SK-N-SH treated with all-trans-retinoic acid at 6 μM for 48 hours (cell line): ENCODE results near the gene ARFGAP3.
A peak's percentile ranks its signal among the peaks of the same experiment; 100 is the strongest.

ENCODE experiments used
- ATAC-seq: fragments of 200-7000 bp; cut with Tn5 transposase; 3 replicates; pipeline ENCODE4 v1.9.1; 2020; ENCODE audit warnings: mild to moderate bottlenecking, moderate library complexity
- ARNTL ChIP-seq: fragments of 450-650 bp; formaldehyde crosslinking; IDR thresholded peaks from 2 replicates; pipeline ENCODE4 v1.5.0; 2020; ENCODE audit warnings: low read depth, mild to moderate bottlenecking, moderate library complexity, borderline replicate concordance
- BACH2 ChIP-seq: fragments of 250-450 bp; sonication (Bioruptor Pico); IDR thresholded peaks from 2 replicates; pipeline ENCODE4 v1.9.0; 2021; ENCODE audit warnings: mild to moderate bottlenecking, borderline replicate concordance
- ESRRG ChIP-seq: fragments of 250-450 bp; sonication (Bioruptor Pico); IDR thresholded peaks from 2 replicates; pipeline ENCODE4 v1.6.1; 2021; ENCODE audit warnings: mild to moderate bottlenecking
- GLIS3 ChIP-seq: fragments of 250-450 bp; sonication (Bioruptor Pico); IDR thresholded peaks from 2 replicates; pipeline ENCODE4 v1.5.0; 2020; ENCODE audit warnings: mild to moderate bottlenecking, moderate library complexity
- ISL1 ChIP-seq: fragments of 250-450 bp; sonication (Bioruptor Pico); IDR thresholded peaks from 2 replicates; pipeline ENCODE4 v2.1.2; 2022; ENCODE audit warnings: mild to moderate bottlenecking, moderate library complexity
- PPARA ChIP-seq: fragments of 250-450 bp; sonication (Bioruptor Pico); IDR thresholded peaks from 2 replicates; pipeline ENCODE4 v1.5.0; 2020; ENCODE audit warnings: mild to moderate bottlenecking, borderline replicate concordance
- SNAI2 ChIP-seq: fragments of 250-450 bp; sonication (Bioruptor Pico); IDR thresholded peaks from 2 replicates; pipeline ENCODE4 v1.5.0; 2020; ENCODE audit warnings: mild to moderate bottlenecking, moderate library complexity
- TCF4 ChIP-seq: fragments of 250-450 bp; sonication (Bioruptor Pico); IDR thresholded peaks from 2 replicates; pipeline ENCODE4 v1.8.0; 2021; ENCODE audit warnings: mild to moderate bottlenecking, moderate library complexity, borderline replicate concordance
- TOX ChIP-seq: fragments of 250-450 bp; sonication (Bioruptor Pico); IDR thresholded peaks from 2 replicates; pipeline ENCODE4 v1.8.0; 2021; ENCODE audit warnings: mild to moderate bottlenecking, moderate library complexity, borderline replicate concordance
- ZFP3 ChIP-seq: fragments of 250-450 bp; sonication (Bioruptor Pico); IDR thresholded peaks from 2 replicates; pipeline ENCODE4 v1.5.0; 2020; ENCODE audit warnings: mild to moderate bottlenecking, moderate library complexity
- ZFP30 ChIP-seq: fragments of 450-650 bp; formaldehyde crosslinking; IDR thresholded peaks from 2 replicates; pipeline ENCODE4 v1.5.0; 2022; ENCODE audit warnings: mild to moderate bottlenecking, moderate library complexity
- ZNF565 ChIP-seq: fragments of 450-650 bp; formaldehyde crosslinking; conservative IDR thresholded peaks from 2 replicates; pipeline ENCODE4 v1.5.0; 2020; ENCODE audit warnings: low read depth, mild to moderate bottlenecking, moderate library complexity
- ZNF70 ChIP-seq: fragments of 450-650 bp; formaldehyde crosslinking; IDR thresholded peaks from 2 replicates; pipeline ENCODE4 v1.5.0; 2020; ENCODE audit warnings: mild to moderate bottlenecking, moderate library complexity
- ZNF8 ChIP-seq: fragments of 450-650 bp; formaldehyde crosslinking; IDR thresholded peaks from 2 replicates; pipeline ENCODE4 v1.5.0; 2020; ENCODE audit warnings: mild to moderate bottlenecking, moderate library complexity
- TF ChIP-seq, protein P1 (sequence below): fragments of 250-450 bp; sonication (Bioruptor Pico); IDR thresholded peaks from 2 replicates; pipeline ENCODE4 v1.8.0; 2021; ENCODE audit warnings: low read depth, mild to moderate bottlenecking, moderate library complexity, borderline replicate concordance
- TF ChIP-seq, protein P2 (sequence below): fragments of 250-450 bp; sonication (Bioruptor Pico); IDR thresholded peaks from 2 replicates; pipeline ENCODE4 v1.5.1; 2020; ENCODE audit warnings: low read depth, mild to moderate bottlenecking, moderate library complexity
- TF ChIP-seq, protein P3 (sequence below): fragments of 250-450 bp; sonication (Bioruptor Pico); IDR thresholded peaks from 2 replicates; pipeline ENCODE4 v1.5.0; 2020; ENCODE audit warnings: mild to moderate bottlenecking, moderate library complexity
- TF ChIP-seq, protein P4 (sequence below): fragments of 250-450 bp; sonication (Bioruptor Pico); IDR thresholded peaks from 2 replicates; pipeline ENCODE4 v1.5.1; 2021; ENCODE audit warnings: mild to moderate bottlenecking, moderate library complexity

Gene ARFGAP3, protein sequence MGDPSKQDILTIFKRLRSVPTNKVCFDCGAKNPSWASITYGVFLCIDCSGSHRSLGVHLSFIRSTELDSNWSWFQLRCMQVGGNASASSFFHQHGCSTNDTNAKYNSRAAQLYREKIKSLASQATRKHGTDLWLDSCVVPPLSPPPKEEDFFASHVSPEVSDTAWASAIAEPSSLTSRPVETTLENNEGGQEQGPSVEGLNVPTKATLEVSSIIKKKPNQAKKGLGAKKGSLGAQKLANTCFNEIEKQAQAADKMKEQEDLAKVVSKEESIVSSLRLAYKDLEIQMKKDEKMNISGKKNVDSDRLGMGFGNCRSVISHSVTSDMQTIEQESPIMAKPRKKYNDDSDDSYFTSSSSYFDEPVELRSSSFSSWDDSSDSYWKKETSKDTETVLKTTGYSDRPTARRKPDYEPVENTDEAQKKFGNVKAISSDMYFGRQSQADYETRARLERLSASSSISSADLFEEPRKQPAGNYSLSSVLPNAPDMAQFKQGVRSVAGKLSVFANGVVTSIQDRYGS

DNA sequence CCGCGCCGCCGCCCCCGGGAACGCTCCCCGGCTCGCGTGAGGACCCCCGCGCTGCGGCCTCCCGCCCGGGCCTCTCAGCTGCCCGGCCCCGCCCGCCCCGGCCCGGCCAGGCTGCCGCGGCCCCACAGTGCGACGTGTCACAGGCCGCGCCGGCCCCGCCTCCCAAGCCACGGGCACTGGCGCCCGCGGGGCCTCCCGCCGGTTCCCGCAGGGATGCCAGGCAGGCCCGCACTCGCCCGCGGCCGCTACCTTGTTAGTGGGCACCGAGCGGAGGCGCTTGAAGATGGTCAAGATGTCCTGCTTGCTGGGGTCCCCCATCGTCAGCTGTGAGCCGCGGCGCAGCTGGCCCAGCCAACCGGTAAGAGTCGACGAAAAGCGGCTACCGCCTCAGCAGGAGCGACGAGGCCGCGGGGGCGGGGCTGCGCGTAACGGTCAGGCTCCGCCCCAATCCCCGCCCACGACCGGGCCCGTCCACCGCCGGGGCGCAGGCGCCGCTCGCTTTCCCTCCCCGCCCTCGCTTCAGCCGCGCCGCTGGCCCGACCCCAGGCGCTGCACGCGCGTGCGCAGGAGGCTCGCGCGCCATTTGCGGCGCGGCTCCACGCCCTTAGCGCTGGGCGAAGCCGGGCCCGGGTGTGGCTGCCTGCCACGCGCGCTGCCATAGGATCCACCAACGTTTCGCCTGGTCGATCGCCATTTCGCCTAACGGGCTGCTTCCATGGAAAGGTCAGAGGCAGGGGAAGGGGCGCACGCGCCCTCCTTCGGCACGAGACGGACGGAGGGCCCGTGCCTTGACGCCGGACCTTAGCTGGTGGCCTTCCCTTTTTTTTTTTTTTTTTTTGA, at the start of gene ARFGAP3:
Gene ARFGAP3, minus strand, starts transcription at position 409 of the 840 bp plus-strand sequence. Its CDS starts 91 bp downstream, at position 318.
- no peak for TF ChIP-seq ZFP3 (CRISPR knock-in tag)
- TF ChIP-seq BACH2 (CRISPR knock-in tag), result no peak
- TF ChIP-seq ZFP30 (CRISPR knock-in tag), result no peak
- TF ChIP-seq ISL1 (CRISPR knock-in tag), result no peak
- TF ChIP-seq ZNF70 (CRISPR knock-in tag), result no peak
- TF ChIP-seq SNAI2 (CRISPR knock-in tag), result no peak
- no peak for TF ChIP-seq TOX (CRISPR knock-in tag)
- TF ChIP-seq TCF4 (CRISPR knock-in tag), result no peak
- no peak for TF ChIP-seq ESRRG (CRISPR knock-in tag)
- no peak for TF ChIP-seq ZNF8 (CRISPR knock-in tag)
- TF ChIP-seq, protein P1, sequence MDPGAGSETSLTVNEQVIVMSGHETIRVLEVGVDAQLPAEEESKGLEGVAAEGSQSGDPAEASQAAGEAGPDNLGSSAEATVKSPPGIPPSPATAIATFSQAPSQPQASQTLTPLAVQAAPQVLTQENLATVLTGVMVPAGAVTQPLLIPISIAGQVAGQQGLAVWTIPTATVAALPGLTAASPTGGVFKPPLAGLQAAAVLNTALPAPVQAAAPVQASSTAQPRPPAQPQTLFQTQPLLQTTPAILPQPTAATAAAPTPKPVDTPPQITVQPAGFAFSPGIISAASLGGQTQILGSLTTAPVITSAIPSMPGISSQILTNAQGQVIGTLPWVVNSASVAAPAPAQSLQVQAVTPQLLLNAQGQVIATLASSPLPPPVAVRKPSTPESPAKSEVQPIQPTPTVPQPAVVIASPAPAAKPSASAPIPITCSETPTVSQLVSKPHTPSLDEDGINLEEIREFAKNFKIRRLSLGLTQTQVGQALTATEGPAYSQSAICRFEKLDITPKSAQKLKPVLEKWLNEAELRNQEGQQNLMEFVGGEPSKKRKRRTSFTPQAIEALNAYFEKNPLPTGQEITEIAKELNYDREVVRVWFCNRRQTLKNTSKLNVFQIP, result no peak
- no peak for TF ChIP-seq PPARA (CRISPR knock-in tag)
- TF ChIP-seq GLIS3, result no peak
- TF ChIP-seq ARNTL (CRISPR knock-in tag), result no peak
- TF ChIP-seq, protein P2, sequence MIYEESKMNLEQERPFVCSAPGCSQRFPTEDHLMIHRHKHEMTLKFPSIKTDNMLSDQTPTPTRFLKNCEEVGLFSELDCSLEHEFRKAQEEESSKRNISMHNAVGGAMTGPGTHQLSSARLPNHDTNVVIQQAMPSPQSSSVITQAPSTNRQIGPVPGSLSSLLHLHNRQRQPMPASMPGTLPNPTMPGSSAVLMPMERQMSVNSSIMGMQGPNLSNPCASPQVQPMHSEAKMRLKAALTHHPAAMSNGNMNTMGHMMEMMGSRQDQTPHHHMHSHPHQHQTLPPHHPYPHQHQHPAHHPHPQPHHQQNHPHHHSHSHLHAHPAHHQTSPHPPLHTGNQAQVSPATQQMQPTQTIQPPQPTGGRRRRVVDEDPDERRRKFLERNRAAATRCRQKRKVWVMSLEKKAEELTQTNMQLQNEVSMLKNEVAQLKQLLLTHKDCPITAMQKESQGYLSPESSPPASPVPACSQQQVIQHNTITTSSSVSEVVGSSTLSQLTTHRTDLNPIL (CRISPR knock-in tag), result no peak
- TF ChIP-seq, protein P3, sequence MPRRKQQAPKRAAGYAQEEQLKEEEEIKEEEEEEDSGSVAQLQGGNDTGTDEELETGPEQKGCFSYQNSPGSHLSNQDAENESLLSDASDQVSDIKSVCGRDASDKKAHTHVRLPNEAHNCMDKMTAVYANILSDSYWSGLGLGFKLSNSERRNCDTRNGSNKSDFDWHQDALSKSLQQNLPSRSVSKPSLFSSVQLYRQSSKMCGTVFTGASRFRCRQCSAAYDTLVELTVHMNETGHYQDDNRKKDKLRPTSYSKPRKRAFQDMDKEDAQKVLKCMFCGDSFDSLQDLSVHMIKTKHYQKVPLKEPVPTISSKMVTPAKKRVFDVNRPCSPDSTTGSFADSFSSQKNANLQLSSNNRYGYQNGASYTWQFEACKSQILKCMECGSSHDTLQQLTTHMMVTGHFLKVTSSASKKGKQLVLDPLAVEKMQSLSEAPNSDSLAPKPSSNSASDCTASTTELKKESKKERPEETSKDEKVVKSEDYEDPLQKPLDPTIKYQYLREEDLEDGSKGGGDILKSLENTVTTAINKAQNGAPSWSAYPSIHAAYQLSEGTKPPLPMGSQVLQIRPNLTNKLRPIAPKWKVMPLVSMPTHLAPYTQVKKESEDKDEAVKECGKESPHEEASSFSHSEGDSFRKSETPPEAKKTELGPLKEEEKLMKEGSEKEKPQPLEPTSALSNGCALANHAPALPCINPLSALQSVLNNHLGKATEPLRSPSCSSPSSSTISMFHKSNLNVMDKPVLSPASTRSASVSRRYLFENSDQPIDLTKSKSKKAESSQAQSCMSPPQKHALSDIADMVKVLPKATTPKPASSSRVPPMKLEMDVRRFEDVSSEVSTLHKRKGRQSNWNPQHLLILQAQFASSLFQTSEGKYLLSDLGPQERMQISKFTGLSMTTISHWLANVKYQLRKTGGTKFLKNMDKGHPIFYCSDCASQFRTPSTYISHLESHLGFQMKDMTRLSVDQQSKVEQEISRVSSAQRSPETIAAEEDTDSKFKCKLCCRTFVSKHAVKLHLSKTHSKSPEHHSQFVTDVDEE, result no peak
- TF ChIP-seq ZNF565 (CRISPR knock-in tag), result no peak
- TF ChIP-seq, protein P4, sequence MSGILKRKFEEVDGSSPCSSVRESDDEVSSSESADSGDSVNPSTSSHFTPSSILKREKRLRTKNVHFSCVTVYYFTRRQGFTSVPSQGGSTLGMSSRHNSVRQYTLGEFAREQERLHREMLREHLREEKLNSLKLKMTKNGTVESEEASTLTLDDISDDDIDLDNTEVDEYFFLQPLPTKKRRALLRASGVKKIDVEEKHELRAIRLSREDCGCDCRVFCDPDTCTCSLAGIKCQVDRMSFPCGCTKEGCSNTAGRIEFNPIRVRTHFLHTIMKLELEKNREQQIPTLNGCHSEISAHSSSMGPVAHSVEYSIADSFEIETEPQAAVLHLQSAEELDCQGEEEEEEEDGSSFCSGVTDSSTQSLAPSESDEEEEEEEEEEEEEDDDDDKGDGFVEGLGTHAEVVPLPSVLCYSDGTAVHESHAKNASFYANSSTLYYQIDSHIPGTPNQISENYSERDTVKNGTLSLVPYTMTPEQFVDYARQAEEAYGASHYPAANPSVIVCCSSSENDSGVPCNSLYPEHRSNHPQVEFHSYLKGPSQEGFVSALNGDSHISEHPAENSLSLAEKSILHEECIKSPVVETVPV (CRISPR knock-in tag), result no peak
- ATAC-seq, result peak; percentile 92

DNA sequence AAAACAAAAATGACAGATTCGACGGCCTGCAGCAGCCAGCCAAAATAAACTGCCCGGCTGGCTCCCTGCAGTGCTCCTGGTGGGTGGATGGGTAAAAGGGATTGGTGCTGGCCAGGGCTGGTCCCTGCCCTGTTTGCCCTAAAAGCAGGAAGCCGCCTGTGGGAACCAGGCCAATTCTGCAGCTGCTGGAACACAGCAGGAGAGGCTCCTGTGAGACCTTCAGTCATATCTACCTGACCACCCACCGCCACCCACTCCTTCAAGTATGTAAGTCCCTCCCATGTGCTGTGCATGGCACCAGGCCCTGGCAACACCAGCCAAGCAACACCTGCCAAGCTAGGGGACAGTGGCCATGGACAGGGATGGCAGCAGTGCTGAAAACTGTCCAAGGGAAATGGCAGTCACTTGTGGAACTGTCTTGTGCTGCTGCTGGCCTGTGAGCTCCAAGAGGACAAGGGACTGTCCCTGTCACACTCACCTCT, 48.7 kb upstream of the ARFGAP3 start:
- TF ChIP-seq TOX (CRISPR knock-in tag) (no peak), ZNF8 (CRISPR knock-in tag) (no peak), SNAI2 (CRISPR knock-in tag) (no peak), ISL1 (CRISPR knock-in tag) (no peak), ARNTL (CRISPR knock-in tag) (no peak), BACH2 (CRISPR knock-in tag) (no peak), ZFP3 (CRISPR knock-in tag) (no peak), ZNF565 (CRISPR knock-in tag) (no peak), TCF4 (CRISPR knock-in tag) (no peak)
- TF ChIP-seq, protein P1, result no peak
- no peak for ATAC-seq
